Eye (tissue), 1 donor: ENCODE results near the gene MAPRE3.
"Not testable (repeated sequence)": the region's sequence is repeated elsewhere in the genome, so short reads cannot be mapped to it uniquely, and the experiment has no call there.

Source experiments
- DNase-seq: peaks from one replicate; pipeline ENCODE4 v3.0.0-alpha.2; 2015

The MAPRE3 gene

DNA sequence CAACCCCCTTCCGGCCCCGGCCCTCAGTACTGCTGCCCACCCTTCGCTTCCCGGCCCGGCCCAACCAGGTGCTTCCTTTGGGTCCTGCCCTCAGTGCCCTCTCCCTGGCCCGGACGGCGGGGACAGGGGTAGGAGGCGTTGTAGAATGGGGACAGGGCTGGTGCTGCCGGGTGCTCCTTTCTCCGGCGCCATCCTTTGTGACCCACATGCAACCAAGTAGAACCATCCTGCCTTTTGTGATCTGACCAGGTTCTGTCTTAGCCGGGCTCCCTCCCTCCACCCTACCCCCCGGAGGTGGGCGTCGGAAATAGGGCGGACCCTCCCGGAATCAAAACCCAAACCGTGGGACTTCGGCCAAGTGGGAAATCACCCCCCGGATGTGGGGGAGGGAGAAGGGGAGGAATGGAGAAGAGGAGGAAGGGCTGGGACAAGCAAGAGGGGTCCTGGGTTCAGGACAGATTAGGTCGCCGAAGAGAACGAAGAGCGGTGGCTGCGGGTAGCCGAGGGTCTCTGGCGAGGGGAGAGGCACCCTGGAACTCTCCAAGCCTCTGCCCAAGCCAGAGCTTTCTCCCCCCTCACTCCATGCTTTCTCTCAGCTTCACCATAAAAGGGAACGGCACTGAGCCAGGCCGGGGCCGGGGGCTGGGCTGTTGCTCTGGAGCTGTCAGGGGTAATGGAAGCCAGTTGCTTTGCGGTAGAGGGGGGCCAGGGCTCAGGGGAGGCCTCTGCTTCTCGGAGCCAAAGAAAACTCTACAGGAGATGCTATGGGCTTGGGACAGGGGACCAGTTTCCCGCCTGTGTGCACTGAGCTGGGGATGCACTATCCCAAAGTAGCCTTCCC lies 101.8 kb downstream of the MAPRE3 start:
- DNase-seq, result peak; percentile 87

DNA sequence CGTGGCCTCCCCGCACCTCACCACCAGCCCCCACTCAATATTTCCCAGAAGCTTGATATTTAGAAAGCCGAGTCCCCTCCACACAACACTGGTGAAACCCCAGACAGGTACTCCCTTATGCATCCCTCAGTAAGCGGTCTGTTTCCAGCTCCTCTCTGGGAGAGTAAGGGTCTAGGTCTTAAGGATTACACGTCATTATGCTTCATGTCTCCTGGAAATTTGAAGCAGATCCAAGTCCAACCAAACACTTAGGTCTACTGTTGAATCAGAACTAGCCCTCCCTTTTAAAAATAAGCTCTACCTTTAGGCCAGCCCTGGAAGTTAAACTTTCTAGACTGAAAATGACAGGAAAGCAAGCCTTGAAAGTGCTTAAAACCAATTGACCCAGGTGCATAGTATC lies 102.5 kb downstream of the MAPRE3 start:
- peak; percentile 33 for DNase-seq

DNA sequence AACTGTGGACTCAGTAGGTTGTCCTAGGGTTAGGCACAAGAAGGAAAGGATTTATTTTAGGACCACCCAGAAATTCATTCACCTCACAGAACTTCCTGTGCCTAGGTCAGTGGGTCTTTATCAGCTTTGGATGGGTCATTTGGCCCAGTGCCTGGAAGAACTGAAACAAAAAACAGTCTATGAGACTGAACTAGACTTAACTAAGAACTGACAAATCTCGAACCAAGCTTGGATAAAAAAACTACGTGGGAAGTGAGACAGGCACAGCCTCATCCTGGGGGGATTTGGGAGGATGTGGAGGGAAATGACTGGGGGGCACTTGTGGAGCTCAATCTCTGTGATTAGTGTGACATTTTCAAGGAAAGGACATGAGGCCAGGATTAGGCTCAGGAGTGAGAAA lies 103.3 kb downstream of the MAPRE3 start:
- no peak for DNase-seq

DNA sequence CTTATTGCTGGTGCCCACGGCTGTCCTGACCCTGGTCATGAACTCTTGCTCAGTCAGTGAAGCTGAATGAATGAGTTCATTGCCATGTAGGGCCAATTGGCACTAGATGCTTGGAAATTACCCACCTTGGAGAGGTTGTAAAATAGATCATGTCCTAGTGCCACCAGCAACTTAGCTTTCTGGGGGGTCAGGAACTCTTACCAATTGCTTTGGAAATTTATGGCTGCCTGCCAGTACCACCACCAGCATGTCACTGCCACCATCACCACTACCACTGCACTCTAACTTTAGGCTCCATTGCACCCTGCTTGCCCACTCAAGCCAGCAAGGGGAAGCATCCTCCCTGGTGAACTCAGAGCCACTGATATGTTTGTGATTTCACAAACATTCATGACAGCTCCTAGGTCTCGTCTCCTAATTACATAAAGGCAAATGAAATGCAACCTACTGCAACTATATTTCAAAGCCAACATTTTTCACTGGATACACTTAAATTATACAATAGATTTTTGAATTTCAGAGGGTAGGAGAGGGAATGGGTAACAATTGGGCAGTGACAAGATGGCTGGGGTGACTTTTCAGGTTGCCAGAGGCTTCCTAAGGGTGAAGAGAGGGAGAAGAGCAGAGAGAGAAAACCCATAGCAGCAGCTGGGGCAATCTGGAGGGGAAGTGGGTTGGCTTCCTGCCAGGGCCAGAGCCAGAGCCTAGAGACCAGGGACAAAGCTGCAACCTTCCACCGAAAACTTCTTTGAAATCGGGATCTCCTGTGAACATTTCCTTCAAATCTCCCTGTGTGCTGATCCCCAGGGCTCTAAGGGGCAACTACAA lies 104.5 kb downstream of the MAPRE3 start:
- DNase-seq, result no peak

DNA sequence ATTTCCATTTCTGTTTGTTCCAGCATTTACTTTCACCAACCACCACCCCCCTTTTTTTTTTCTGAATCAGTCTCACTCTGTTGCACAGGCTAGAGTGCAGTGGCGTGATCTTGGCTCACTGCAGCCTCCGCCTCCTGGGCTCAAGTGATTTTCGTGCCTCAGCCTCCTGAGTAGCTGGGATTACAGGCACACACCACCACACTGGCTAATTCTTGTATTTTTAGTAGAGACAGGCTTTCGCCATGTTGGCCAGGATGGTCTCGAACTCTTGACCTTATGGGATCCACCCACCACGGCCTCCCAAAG lies 105.1 kb downstream of the MAPRE3 start:
- DNase-seq, result not testable (repeated sequence)

DNA sequence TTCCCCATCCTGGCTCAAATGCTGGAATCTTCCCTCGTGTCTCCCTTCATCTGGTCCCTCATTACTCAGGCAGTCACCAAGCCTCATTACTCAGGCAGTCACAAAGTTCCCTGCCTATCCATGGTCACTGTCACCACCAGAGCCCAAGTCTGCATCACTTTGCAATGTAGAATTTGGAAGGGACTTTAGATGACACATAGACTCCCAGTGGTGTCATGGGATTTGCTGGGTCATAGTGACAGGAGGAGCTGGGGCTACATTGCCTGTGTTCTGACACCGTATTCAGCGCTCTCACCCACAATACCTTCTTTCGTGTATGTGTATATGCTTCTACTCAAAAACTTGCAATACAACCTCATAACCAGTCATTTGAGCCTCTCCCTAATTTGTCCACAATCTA lies 105.9 kb downstream of the MAPRE3 start:
- DNase-seq, result no peak
